ENCODE results near the gene GFY. TPM values are rescaled to one million over a fixed set of nuclear protein-coding genes. Genes with fewer than 3 reads are reported as not detected.

GFY gene
- total and polyA plus RNA-seq, 4 experiments from 2014 or later = not detected

- no peaks in the 10 kb centered on the region for H3K9me3 Mint-ChIP-seq
- H3K27ac ChIP-seq (ENCODE audit: low read depth, low read length) = no peak overlapping the region
- peaks cover 3 to 19% of the 10 kb centered on the region in 2 donors for H3K36me3 Mint-ChIP-seq
- H3K4me1 Mint-ChIP-seq = peaks cover 3 to 15% (median 9%) of the 10 kb centered on the region in 4 donors
- no peaks in the 10 kb centered on the region for H3K27me3 ChIP-seq (ENCODE audit: insufficient read depth, low read length)
- no peaks in the 10 kb centered on the region for H3K9me3 ChIP-seq (ENCODE audit: control insufficient read depth in 1 of 2, low read length in 2 of 2)
- H3K4me1 ChIP-seq (ENCODE audit: insufficient read depth, low read length) = peaks cover 30% of the 10 kb centered on the region
- intact Hi-C loops (cut with micrococcal nuclease) = no loop called here
- no peak overlapping the region for H3K4me3 ChIP-seq (ENCODE audit: low read length in 2 of 2)
- ChIA-PET CTCF (ENCODE audit: partially characterized antibody) (interaction anchor here (1.3 kb wide), 1 partner anchor 8 kb away, joined by 4 read pairs; no protein-coding TSS in a partner anchor), POLR2A (ENCODE audit: partially characterized antibody) (no interaction called here)
- H3K4me3 Mint-ChIP-seq = no peak overlapping the region
- H3K36me3 ChIP-seq (ENCODE audit: insufficient read depth, low read length) = peaks cover 29% of the 10 kb centered on the region
- H3K27me3 Mint-ChIP-seq = no peaks in the 10 kb centered on the region
- peak overlapping the region in 6 of 7 donors; percentile 51 to 77 (median 67) for H3K27ac Mint-ChIP-seq
- DNase-seq = no peak
These were observed 37.3 kb downstream of the GFY start for GRCh38 chr19:49462492-49462891.

GRCh38 chr19:49463960-49464740 is 39.0 kb downstream of the GFY start:
- DNase-seq = no peak
- H3K27me3 Mint-ChIP-seq = no peaks in the 10 kb centered on the region
- H3K4me1 ChIP-seq (ENCODE audit: insufficient read depth, low read length) = peaks cover 29% of the 10 kb centered on the region
- peaks cover 27% of the 10 kb centered on the region for H3K36me3 ChIP-seq (ENCODE audit: insufficient read depth, low read length)
- peaks cover 8 to 18% (median 11%) of the 10 kb centered on the region in 4 donors for H3K4me1 Mint-ChIP-seq
- peak overlapping the region in 1 of 8 donors; percentile 20 for H3K4me3 Mint-ChIP-seq
- peak overlapping the region in 4 of 7 donors; percentile 52 to 87 (median 67) for H3K27ac Mint-ChIP-seq
- H3K4me3 ChIP-seq (ENCODE audit: low read length in 2 of 2) = no peak overlapping the region
- H3K27ac ChIP-seq (ENCODE audit: low read depth, low read length) = no peak overlapping the region
- no peaks in the 10 kb centered on the region for H3K9me3 ChIP-seq (ENCODE audit: control insufficient read depth in 1 of 2, low read length in 2 of 2)
- ChIA-PET POLR2A (ENCODE audit: partially characterized antibody) (interaction anchor here (1.0 to 3.7 kb wide), 4 partner anchors 10 to 31 kb away, joined by 3 to 34 read pairs (median 3); partner anchors contain the start of genes ALDH16A1, FLT3LG and PIH1D1), CTCF (ENCODE audit: partially characterized antibody) (no interaction called here)
- H3K27me3 ChIP-seq (ENCODE audit: insufficient read depth, low read length) = no peaks in the 10 kb centered on the region
- intact Hi-C loops (cut with micrococcal nuclease) = no loop called here
- peaks cover 0 to 1% (median 0%) of the 10 kb centered on the region in 8 donors for H3K9me3 Mint-ChIP-seq
- peaks cover 7 to 23% of the 10 kb centered on the region in 2 donors for H3K36me3 Mint-ChIP-seq

- H3K9me3 Mint-ChIP-seq = peaks cover 0 to 3% (median 0%) of the 10 kb centered on the region in 8 donors
- CTCF ChIA-PET (ENCODE audit: partially characterized antibody) = interaction anchor here (0.9 kb wide), 1 partner anchor 10 kb away, joined by 3 read pairs; no protein-coding TSS in a partner anchor
- no peaks in the 10 kb centered on the region for H3K27me3 Mint-ChIP-seq
- H3K36me3 Mint-ChIP-seq = peaks cover 4 to 14% of the 10 kb centered on the region in 2 donors
- Histone ChIP-seq H3K4me3 (ENCODE audit: low read length in 2 of 2) (no peak overlapping the region), H3K4me1 (ENCODE audit: insufficient read depth, low read length) (peaks cover 37% of the 10 kb centered on the region), H3K27me3 (ENCODE audit: insufficient read depth, low read length) (no peaks in the 10 kb centered on the region), H3K36me3 (ENCODE audit: insufficient read depth, low read length) (peaks cover 20% of the 10 kb centered on the region), H3K9me3 (ENCODE audit: control insufficient read depth in 1 of 2, low read length in 2 of 2) (no peaks in the 10 kb centered on the region), H3K27ac (ENCODE audit: low read depth, low read length) (peak overlapping the region; percentile 35)
- peaks cover 14 to 27% (median 20%) of the 10 kb centered on the region in 4 donors for H3K4me1 Mint-ChIP-seq
- peak overlapping the region; percentile 35 to 90 (median 78) for H3K27ac Mint-ChIP-seq
- intact Hi-C loops (cut with micrococcal nuclease) = no loop called here
- H3K4me3 Mint-ChIP-seq = peak overlapping the region in 1 of 8 donors; percentile 10
- no peak for DNase-seq
- POLR2A ChIA-PET (ENCODE audit: partially characterized antibody) = interaction anchor here (1.0 to 3.7 kb wide), 7 partner anchors 8 to 34 kb away, joined by 3 to 34 read pairs (median 3); partner anchors contain the start of genes ALDH16A1, FLT3LG, PIH1D1 and RPL13A
These were observed 40.2 kb downstream of the GFY start for GRCh38 chr19:49465371-49465770.

- POLR2A ChIA-PET (ENCODE audit: partially characterized antibody) = interaction anchor here (0.6 to 6.2 kb wide), 8 partner anchors 10 to 37 kb away, joined by 3 to 222 read pairs (median 15); partner anchors contain the start of genes ALDH16A1, PIH1D1 and RPL13A
- intact Hi-C loops (cut with micrococcal nuclease) = no loop called here
- Mint-ChIP-seq H3K4me1 (peaks cover 23 to 54% (median 36%) of the 10 kb centered on the region in 4 donors), H3K36me3 (peaks cover 4 to 10% of the 10 kb centered on the region in 2 donors), H3K27me3 (no peaks in the 10 kb centered on the region), H3K27ac (peak overlapping the region; percentile 94 to 100 (median 100)), H3K4me3 (peak overlapping the region in 4 of 8 donors; percentile 46 to 94 (median 84)), H3K9me3 (peaks cover 0 to 3% (median 0%) of the 10 kb centered on the region in 8 donors)
- CTCF ChIA-PET (ENCODE audit: partially characterized antibody) = interaction anchor here (3.5 to 6.0 kb wide), 3 partner anchors 9 to 76 kb away, joined by 20 to 227 read pairs (median 57); partner anchors contain the start of genes ALDH16A1 and PIH1D1
- Histone ChIP-seq H3K27ac (ENCODE audit: low read depth, low read length) (peak overlapping the region; percentile 84), H3K4me1 (ENCODE audit: insufficient read depth, low read length) (peaks cover 64% of the 10 kb centered on the region), H3K4me3 (ENCODE audit: low read length in 2 of 2) (peak overlapping the region in 1 of 2 donors; percentile 44), H3K36me3 (ENCODE audit: insufficient read depth, low read length) (peaks cover 17% of the 10 kb centered on the region), H3K27me3 (ENCODE audit: insufficient read depth, low read length) (no peaks in the 10 kb centered on the region), H3K9me3 (ENCODE audit: control insufficient read depth in 1 of 2, low read length in 2 of 2) (no peaks in the 10 kb centered on the region)
- DNase-seq = no peak
These were observed 43.0 kb downstream of the GFY start for GRCh38 chr19:49468199-49468598.

GRCh38 chr19:49468746-49469447 is 43.7 kb downstream of the GFY start:
- intact Hi-C loops (cut with micrococcal nuclease) = loop anchor here (1.0 kb wide), 1 partner anchor 16 kb away; the partner anchor contains the start of gene ALDH16A1
- Mint-ChIP-seq H3K27ac (peak overlapping the region; percentile 94 to 100 (median 100)), H3K4me1 (peaks cover 24 to 61% (median 40%) of the 10 kb centered on the region in 4 donors), H3K36me3 (peaks cover 4 to 10% of the 10 kb centered on the region in 2 donors), H3K9me3 (peaks cover 0 to 3% (median 0%) of the 10 kb centered on the region in 8 donors), H3K4me3 (peak overlapping the region; percentile 67 to 94 (median 80)), H3K27me3 (no peaks in the 10 kb centered on the region)
- ChIA-PET POLR2A (ENCODE audit: partially characterized antibody) (interaction anchor here (0.6 to 6.2 kb wide), 24 partner anchors 11 to 369 kb away, joined by 3 to 222 read pairs (median 6); partner anchors contain the start of genes ALDH16A1, GFY, KASH5 and PIH1D1), CTCF (ENCODE audit: partially characterized antibody) (interaction anchor here (1.0 to 6.0 kb wide), 12 partner anchors 10 to 242 kb away, joined by 3 to 227 read pairs (median 8); partner anchors contain the start of genes ALDH16A1 and PIH1D1)
- Histone ChIP-seq H3K36me3 (ENCODE audit: insufficient read depth, low read length) (peaks cover 17% of the 10 kb centered on the region), H3K4me3 (ENCODE audit: low read length in 2 of 2) (peak overlapping the region in 1 of 2 donors; percentile 44), H3K27me3 (ENCODE audit: insufficient read depth, low read length) (no peaks in the 10 kb centered on the region), H3K9me3 (ENCODE audit: control insufficient read depth in 1 of 2, low read length in 2 of 2) (no peaks in the 10 kb centered on the region), H3K27ac (ENCODE audit: low read depth, low read length) (peak overlapping the region; percentile 84), H3K4me1 (ENCODE audit: insufficient read depth, low read length) (peaks cover 71% of the 10 kb centered on the region)
- DNase-seq = peak; percentile 96 to 99 (median 98)

GRCh38 chr19:49469828-49470614 is 44.8 kb downstream of the GFY start:
- peak; percentile 78 to 94 (median 85) for DNase-seq
- Mint-ChIP-seq H3K36me3 (peaks cover 5 to 11% of the 10 kb centered on the region in 2 donors), H3K27me3 (no peaks in the 10 kb centered on the region), H3K4me3 (peak overlapping the region in 7 of 8 donors; percentile 40 to 81 (median 52)), H3K9me3 (peaks cover 0 to 3% (median 0%) of the 10 kb centered on the region in 8 donors), H3K27ac (peak overlapping the region; percentile 94 to 100 (median 100)), H3K4me1 (peaks cover 24 to 61% (median 41%) of the 10 kb centered on the region in 4 donors)
- Histone ChIP-seq H3K4me3 (ENCODE audit: low read length in 2 of 2) (no peak overlapping the region), H3K27ac (ENCODE audit: low read depth, low read length) (peak overlapping the region; percentile 75), H3K9me3 (ENCODE audit: control insufficient read depth in 1 of 2, low read length in 2 of 2) (no peaks in the 10 kb centered on the region), H3K36me3 (ENCODE audit: insufficient read depth, low read length) (peaks cover 7% of the 10 kb centered on the region), H3K27me3 (ENCODE audit: insufficient read depth, low read length) (no peaks in the 10 kb centered on the region), H3K4me1 (ENCODE audit: insufficient read depth, low read length) (peaks cover 71% of the 10 kb centered on the region)
- ChIA-PET POLR2A (ENCODE audit: partially characterized antibody) (interaction anchor here (0.5 to 6.2 kb wide), 38 partner anchors 12 to 244 kb away, joined by 3 to 222 read pairs (median 5); partner anchors contain the start of genes ALDH16A1, CD37, GFY and KASH5), CTCF (ENCODE audit: partially characterized antibody) (interaction anchor here (0.7 to 6.0 kb wide), 23 partner anchors 8 to 244 kb away, joined by 3 to 227 read pairs (median 4); partner anchors contain the start of genes ALDH16A1, PIH1D1, PRR12 and RPS11)
- intact Hi-C loops (cut with micrococcal nuclease) = loop anchor here (1.0 to 2.0 kb wide), 3 partner anchors 17 to 243 kb away; partner anchors contain the start of gene ALDH16A1
